HEK293 (cell line): ENCODE measurements around the gene MRGPRX2.

ENCODE experiments used
- CTCF ChIA-PET: fragments of 350-600 bp; formaldehyde crosslinking; extraction: SDS; loops from one replicate; lab custom pipeline; 2021; ENCODE audit warnings: antibody characterized with exemption; lab: Yijun Ruan, JAX
- POLR2A ChIA-PET: fragments of 300-600 bp; formaldehyde crosslinking; extraction: SDS; loops from one replicate; lab custom pipeline; 2020; ENCODE audit warnings: antibody characterized with exemption, inconsistent platforms; lab: Yijun Ruan, JAX
- H3K27ac ChIP-seq: fragments of 200-500 bp; sonication (Bioruptor generic); 2 replicates; pipeline ENCODE4 v1.5.1; 2014; ENCODE audit warnings: low read depth, low read length, control low read depth, inconsistent platforms; ENCODE audit errors: extremely low read depth
- H3K36me3 ChIP-seq, 2 experiments: fragments of 200-500 bp in 1 of 2; sonication (Bioruptor generic) in 1 of 2; 1 replicate in 1 of 2; 2 replicates in 1 of 2; pipeline ENCODE4 v1.5.1; 2014 to 2017; ENCODE audit warnings: inconsistent platforms in 2 of 2, low read length in 2 of 2; ENCODE audit not compliant: control insufficient read depth in 2 of 2, insufficient read depth in 1 of 2
- H3K4me1 ChIP-seq: fragments of 200-500 bp; sonication (Bioruptor generic); 2 replicates; pipeline ENCODE4 v1.5.1; 2014; ENCODE audit warnings: mild to moderate bottlenecking, low read length, inconsistent platforms; ENCODE audit not compliant: control insufficient read depth, insufficient read depth
- H3K4me3 ChIP-seq: 2 replicates; pipeline ENCODE4 v1.5.1; 2011; ENCODE audit warnings: low read depth, mild to moderate bottlenecking, control low read depth, low read length, moderate library complexity
- H3K9me3 ChIP-seq: fragments of 200-500 bp; sonication (Bioruptor generic); 2 replicates; pipeline ENCODE4 v1.5.1; 2014; ENCODE audit warnings: low read depth, low read length, inconsistent platforms; ENCODE audit not compliant: control insufficient read depth, insufficient read depth
- GFI1B ChIP-seq: fragments of 450-650 bp; formaldehyde crosslinking; IDR thresholded peaks from 2 replicates; pipeline ENCODE4 v1.5.1; 2016; ENCODE audit warnings: missing biosample characterization, missing genetic modification characterization
- TSHZ1 ChIP-seq: fragments of 450-650 bp; formaldehyde crosslinking; IDR thresholded peaks from 2 replicates; pipeline ENCODE4 v1.5.1; 2016; ENCODE audit warnings: missing biosample characterization, missing genetic modification characterization, borderline replicate concordance
- ZBTB1 ChIP-seq: fragments of 450-650 bp; formaldehyde crosslinking; IDR thresholded peaks from 2 replicates; pipeline ENCODE4 v1.5.1; 2016; ENCODE audit warnings: missing biosample characterization, missing genetic modification characterization
- ZBTB7A ChIP-seq: fragments of 450-650 bp; formaldehyde crosslinking; IDR thresholded peaks from 2 replicates; pipeline ENCODE4 v1.5.1; 2016; ENCODE audit warnings: low read depth, missing biosample characterization, missing genetic modification characterization
- ZNF132 ChIP-seq: fragments of 450-650 bp; formaldehyde crosslinking; IDR thresholded peaks from 2 replicates; pipeline ENCODE4 v1.5.1; 2017; ENCODE audit warnings: missing biosample characterization, missing genetic modification characterization, borderline replicate concordance
- ZNF138 ChIP-seq: fragments of 450-650 bp; formaldehyde crosslinking; IDR thresholded peaks from 2 replicates; pipeline ENCODE4 v1.5.1; 2016; ENCODE audit warnings: missing biosample characterization, missing genetic modification characterization, borderline replicate concordance
- ZNF214 ChIP-seq: fragments of 450-650 bp; formaldehyde crosslinking; IDR thresholded peaks from 2 replicates; pipeline ENCODE4 v1.5.1; 2017; ENCODE audit warnings: missing biosample characterization, mild to moderate bottlenecking, missing genetic modification characterization, borderline replicate concordance
- ZNF221 ChIP-seq: fragments of 450-650 bp; formaldehyde crosslinking; IDR thresholded peaks from 2 replicates; pipeline ENCODE4 v1.5.1; 2017; ENCODE audit warnings: missing biosample characterization, missing genetic modification characterization, borderline replicate concordance
- ZNF223 ChIP-seq: fragments of 450-650 bp; formaldehyde crosslinking; IDR thresholded peaks from 2 replicates; pipeline ENCODE4 v1.5.1; 2016; ENCODE audit warnings: missing biosample characterization, missing genetic modification characterization
- ZNF248 ChIP-seq: fragments of 450-650 bp; formaldehyde crosslinking; IDR thresholded peaks from 2 replicates; pipeline ENCODE4 v1.5.1; 2017; ENCODE audit warnings: missing biosample characterization, missing genetic modification characterization
- ZNF280D ChIP-seq: fragments of 450-650 bp; formaldehyde crosslinking; IDR thresholded peaks from 2 replicates; pipeline ENCODE4 v1.5.1; 2016; ENCODE audit warnings: missing biosample characterization, missing genetic modification characterization
- ZNF292 ChIP-seq: fragments of 450-650 bp; formaldehyde crosslinking; IDR thresholded peaks from 2 replicates; pipeline ENCODE4 v1.5.1; 2016; ENCODE audit warnings: low read depth, missing biosample characterization, missing genetic modification characterization, borderline replicate concordance
- ZNF335 ChIP-seq: fragments of 450-650 bp; formaldehyde crosslinking; conservative IDR thresholded peaks from 2 replicates; pipeline ENCODE4 v1.5.1; 2016; ENCODE audit warnings: missing biosample characterization, missing genetic modification characterization
- ZNF350 ChIP-seq: fragments of 450-650 bp; formaldehyde crosslinking; IDR thresholded peaks from 2 replicates; pipeline ENCODE4 v1.5.0; 2017; ENCODE audit warnings: missing biosample characterization, mild to moderate bottlenecking, missing genetic modification characterization
- ZNF394 ChIP-seq: fragments of 450-650 bp; formaldehyde crosslinking; IDR thresholded peaks from 2 replicates; pipeline ENCODE4 v1.5.1; 2016; ENCODE audit warnings: missing biosample characterization, missing genetic modification characterization, mild to moderate bottlenecking, moderate library complexity, borderline replicate concordance
- ZNF433 ChIP-seq: fragments of 450-650 bp; formaldehyde crosslinking; IDR thresholded peaks from 2 replicates; pipeline ENCODE4 v1.5.1; 2016; ENCODE audit warnings: missing biosample characterization, missing genetic modification characterization, low read depth
- ZNF449 ChIP-seq: fragments of 450-650 bp; formaldehyde crosslinking; IDR thresholded peaks from 2 replicates; pipeline ENCODE4 v1.5.1; 2017; ENCODE audit warnings: missing biosample characterization, mild to moderate bottlenecking, missing genetic modification characterization, moderate library complexity
- ZNF510 ChIP-seq: fragments of 450-650 bp; formaldehyde crosslinking; IDR thresholded peaks from 2 replicates; pipeline ENCODE4 v1.5.1; 2018; ENCODE audit warnings: mild to moderate bottlenecking, missing genetic modification characterization, missing biosample characterization; ENCODE audit not compliant: insufficient replicate concordance
- ZNF596 ChIP-seq: fragments of 450-650 bp; IDR thresholded peaks from 2 replicates; pipeline ENCODE4 v1.5.0; 2018; ENCODE audit warnings: missing biosample characterization, mild to moderate bottlenecking, missing genetic modification characterization, moderate library complexity
- ZNF658 ChIP-seq: fragments of 450-650 bp; formaldehyde crosslinking; IDR thresholded peaks from 2 replicates; pipeline ENCODE4; 2016; ENCODE audit warnings: missing biosample characterization, missing genetic modification characterization
- ZNF768 ChIP-seq: fragments of 450-650 bp; formaldehyde crosslinking; IDR thresholded peaks from 2 replicates; pipeline ENCODE4 v1.5.1; 2018; ENCODE audit warnings: missing biosample characterization, mild to moderate bottlenecking, missing genetic modification characterization
- ZSCAN16 ChIP-seq: fragments of 450-650 bp; formaldehyde crosslinking; IDR thresholded peaks from 2 replicates; pipeline ENCODE4 v1.5.1; 2016; ENCODE audit warnings: missing biosample characterization, missing genetic modification characterization
- ZSCAN5A ChIP-seq: fragments of 450-650 bp; formaldehyde crosslinking; IDR thresholded peaks from 2 replicates; pipeline ENCODE4 v1.5.1; 2016; ENCODE audit warnings: missing biosample characterization, missing genetic modification characterization

The MRGPRX2 gene

GRCh38 chr11:19091366-19091765 is 30.8 kb upstream of the MRGPRX2 start:
- no peak overlapping the region for H3K27ac ChIP-seq
- CTCF ChIA-PET: no interaction called here
- no peak overlapping the region for H3K4me3 ChIP-seq
- TF ChIP-seq ZNF433 (tag by site-specific recombination) (no peak), ZBTB7A (no peak), ZSCAN5A (tag by site-specific recombination) (no peak)
- no peaks in the 10 kb centered on the region for H3K36me3 ChIP-seq
- POLR2A ChIA-PET: no interaction called here
- H3K9me3 ChIP-seq: no peaks in the 10 kb centered on the region
- peaks cover 3% of the 10 kb centered on the region; the same call in 1 of the 2 replicates for H3K4me1 ChIP-seq

- H3K27ac ChIP-seq: no peak overlapping the region
- no peaks in the 10 kb centered on the region for H3K36me3 ChIP-seq
- H3K4me1 ChIP-seq: peaks cover 3% of the 10 kb centered on the region; the same call in 1 of the 2 replicates
- CTCF ChIA-PET: interaction anchor here (0.6 to 1.5 kb wide), 3 partner anchors 12 to 33 kb away, joined by 3 to 8 read pairs (median 4); no protein-coding TSS in a partner anchor
- POLR2A ChIA-PET: no interaction called here
- H3K9me3 ChIP-seq: no peaks in the 10 kb centered on the region
- no peak for TF ChIP-seq ZNF350 (tag by site-specific recombination)
- TF ChIP-seq ZNF335: no peak
- no peak for TF ChIP-seq ZNF214 (tag by site-specific recombination)
- TF ChIP-seq ZNF292 (tag by site-specific recombination): no peak
- TF ChIP-seq ZBTB1: no peak
- TF ChIP-seq ZNF658 (tag by site-specific recombination): no peak
- no peak for TF ChIP-seq ZNF596
- no peak for TF ChIP-seq ZNF248 (tag by site-specific recombination)
- TF ChIP-seq GFI1B (tag by site-specific recombination): no peak
- no peak for TF ChIP-seq ZNF221 (tag by site-specific recombination)
- no peak for TF ChIP-seq ZNF132 (tag by site-specific recombination)
- no peak for TF ChIP-seq ZNF768
- TF ChIP-seq ZNF394 (tag by site-specific recombination): no peak
- no peak for TF ChIP-seq TSHZ1 (tag by site-specific recombination)
- H3K4me3 ChIP-seq: no peak overlapping the region
Measured at GRCh38 chr11:19089421-19089820, 28.9 kb upstream of the MRGPRX2 start.

- no peak overlapping the region for H3K27ac ChIP-seq
- H3K9me3 ChIP-seq: no peaks in the 10 kb centered on the region
- ChIA-PET POLR2A (no interaction called here), CTCF (interaction anchor here (0.6 to 1.5 kb wide), 3 partner anchors 11 to 34 kb away, joined by 3 to 8 read pairs (median 4); no protein-coding TSS in a partner anchor)
- no peaks in the 10 kb centered on the region for H3K4me1 ChIP-seq
- H3K36me3 ChIP-seq: no peaks in the 10 kb centered on the region
- no peak overlapping the region for H3K4me3 ChIP-seq
- no peak for TF ChIP-seq ZNF280D (tag by site-specific recombination)
- no peak for TF ChIP-seq ZNF510
- no peak for TF ChIP-seq ZNF223
- TF ChIP-seq ZSCAN16 (tag by site-specific recombination): no peak
- no peak for TF ChIP-seq ZNF138 (tag by site-specific recombination)
- TF ChIP-seq ZNF449 (tag by site-specific recombination): no peak
Measured at GRCh38 chr11:19088791-19089190, 28.3 kb upstream of the MRGPRX2 start.
